ENCODE results near the gene CYGB.
"Not testable (repeated sequence)": the region's sequence is repeated elsewhere in the genome, so short reads cannot be mapped to it uniquely, and the experiment has no call there.

Gene CYGB

GRCh38 chr17:76538281-76538931 is 897 bp upstream of the CYGB start:
- DNase-seq (ENCODE audit: low spot score) = no peak

- DNase-seq (ENCODE audit: low spot score) = no peak
Measured at GRCh38 chr17:76537288-76537577, 276 bp downstream of the CYGB start.

GRCh38 chr17:76536511-76537287 is 810 bp downstream of the CYGB start:
- DNase-seq (ENCODE audit: low spot score) = no peak

GRCh38 chr17:76535788-76536510 is 1.6 kb downstream of the CYGB start:
- DNase-seq (ENCODE audit: low spot score) = no peak

- DNase-seq (ENCODE audit: low spot score) = no peak
Measured at GRCh38 chr17:76534831-76535732, 2.4 kb downstream of the CYGB start.

GRCh38 chr17:76533640-76534359 is 3.7 kb downstream of the CYGB start:
- not testable (repeated sequence) for DNase-seq (ENCODE audit: low spot score)

GRCh38 chr17:76532072-76532651 is 5.3 kb downstream of the CYGB start:
- DNase-seq (ENCODE audit: low spot score) = no peak

GRCh38 chr17:76531486-76532038 is 5.9 kb downstream of the CYGB start:
- DNase-seq (ENCODE audit: low spot score) = no peak

- DNase-seq (ENCODE audit: low spot score) = no peak
Measured at GRCh38 chr17:76530811-76531485, 6.6 kb downstream of the CYGB start.

- DNase-seq (ENCODE audit: low spot score) = no peak
Measured at GRCh38 chr17:76530095-76530723, 7.3 kb downstream of the CYGB start.

- DNase-seq (ENCODE audit: low spot score) = no peak
Measured at GRCh38 chr17:76529224-76530094, 8.1 kb downstream of the CYGB start.

- DNase-seq (ENCODE audit: low spot score) = no peak
Measured at GRCh38 chr17:76528528-76529223, 8.8 kb downstream of the CYGB start.

GRCh38 chr17:76528156-76528527 is 9.4 kb downstream of the CYGB start:
- no peak for DNase-seq (ENCODE audit: low spot score)

GRCh38 chr17:76527430-76528111 is 9.9 kb downstream of the CYGB start:
- DNase-seq (ENCODE audit: low spot score) = no peak

- DNase-seq (ENCODE audit: low spot score) = not testable (repeated sequence)
Measured at GRCh38 chr17:76527016-76527415, 10.5 kb downstream of the CYGB start.

- not testable (repeated sequence) for DNase-seq (ENCODE audit: low spot score)
Measured at GRCh38 chr17:76525513-76525833, 12.0 kb downstream of the CYGB start.

- DNase-seq (ENCODE audit: low spot score) = no peak
Measured at GRCh38 chr17:76524598-76525512, 12.7 kb downstream of the CYGB start.
